Midbrain (tissue), 1 donor: ENCODE measurements around the gene MAPK13.
"Not testable (repeated sequence)": the region's sequence is repeated elsewhere in the genome, so short reads cannot be mapped to it uniquely, and the experiment has no call there.

ENCODE experiments used
- DNase-seq: peaks from one replicate; lab custom pipeline; 2025; lab: John Stamatoyannopoulos, UW

Gene MAPK13

DNA sequence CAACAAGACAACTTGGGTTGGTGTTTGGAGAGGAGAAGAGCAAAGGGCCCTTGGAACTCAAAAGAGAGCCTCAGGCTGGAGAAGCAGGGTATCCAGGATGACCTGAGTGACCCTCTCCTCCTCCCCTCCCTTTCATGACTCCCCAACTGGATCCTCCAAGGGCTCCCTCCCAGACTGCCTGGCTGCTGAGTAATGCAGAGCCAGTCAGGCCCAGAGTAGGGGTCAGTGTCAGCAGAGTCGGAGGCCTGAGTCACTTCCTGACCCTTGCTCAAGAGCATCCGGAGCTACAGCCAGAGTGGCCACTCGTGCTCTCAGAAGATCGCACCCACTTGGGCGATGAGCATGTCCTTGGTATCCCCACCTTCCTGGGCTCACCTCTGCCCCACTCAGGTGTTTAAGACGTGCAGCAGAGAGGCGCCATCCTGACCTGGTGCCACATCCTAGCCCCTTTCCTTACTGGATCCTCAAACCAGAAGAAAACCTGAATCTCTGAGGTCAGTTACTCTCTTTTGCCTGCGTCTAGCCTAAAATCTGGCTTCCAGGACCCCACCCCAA lies 2.8 kb upstream of the MAPK13 start:
- no peak for DNase-seq

- no peak for DNase-seq
Measured at GRCh38 chr6:36128073-36128472, 2.2 kb upstream of the MAPK13 start.

- DNase-seq: no peak
Measured at GRCh38 chr6:36128793-36129192, 1.5 kb upstream of the MAPK13 start.

GRCh38 chr6:36129334-36129733 lies 979 bp upstream of the MAPK13 start:
- DNase-seq: not testable (repeated sequence)

GRCh38 chr6:36130667-36131510 lies 576 bp downstream of the MAPK13 start:
- DNase-seq: no peak

DNA sequence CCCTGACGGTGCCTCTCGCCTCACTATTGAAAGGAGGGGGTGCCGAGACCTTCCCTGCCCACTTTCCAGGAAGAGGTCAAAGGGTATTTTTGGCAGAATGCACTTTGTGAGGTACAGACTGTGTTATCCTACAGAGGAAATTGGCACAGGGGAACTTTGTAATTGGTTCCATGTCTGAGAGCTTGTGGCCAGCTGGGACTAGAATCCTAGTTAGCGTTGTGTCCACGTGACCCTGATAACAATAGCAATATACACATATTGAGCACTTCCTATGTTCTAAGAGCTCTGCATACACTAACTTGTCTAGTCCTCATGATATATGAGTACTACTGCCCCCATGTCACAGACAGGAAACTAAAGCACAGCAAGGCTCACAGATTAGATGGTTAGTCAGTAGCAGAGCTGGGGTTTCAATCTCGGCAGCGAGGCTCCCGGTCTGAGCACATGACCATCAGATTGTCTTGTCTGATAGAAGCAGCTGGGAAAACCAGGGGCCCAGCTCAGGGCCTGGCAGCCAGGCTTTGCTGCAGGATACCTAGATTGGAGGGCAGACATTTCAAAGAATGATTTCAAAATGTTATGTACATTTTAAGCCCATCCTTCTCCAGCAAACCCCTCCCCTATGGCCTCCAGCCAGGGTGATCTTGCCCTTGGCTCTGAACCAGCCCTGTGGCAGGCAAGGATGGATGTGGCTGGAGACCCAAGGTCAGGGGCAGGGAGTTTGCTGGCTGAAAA lies 1.4 kb downstream of the MAPK13 start:
- DNase-seq: no peak

- no peak for DNase-seq
Measured at GRCh38 chr6:36132246-36132895, 2.1 kb downstream of the MAPK13 start.

GRCh38 chr6:36133148-36133547 lies 2.8 kb downstream of the MAPK13 start:
- no peak for DNase-seq

GRCh38 chr6:36133912-36134311 lies 3.6 kb downstream of the MAPK13 start:
- DNase-seq: no peak

DNA sequence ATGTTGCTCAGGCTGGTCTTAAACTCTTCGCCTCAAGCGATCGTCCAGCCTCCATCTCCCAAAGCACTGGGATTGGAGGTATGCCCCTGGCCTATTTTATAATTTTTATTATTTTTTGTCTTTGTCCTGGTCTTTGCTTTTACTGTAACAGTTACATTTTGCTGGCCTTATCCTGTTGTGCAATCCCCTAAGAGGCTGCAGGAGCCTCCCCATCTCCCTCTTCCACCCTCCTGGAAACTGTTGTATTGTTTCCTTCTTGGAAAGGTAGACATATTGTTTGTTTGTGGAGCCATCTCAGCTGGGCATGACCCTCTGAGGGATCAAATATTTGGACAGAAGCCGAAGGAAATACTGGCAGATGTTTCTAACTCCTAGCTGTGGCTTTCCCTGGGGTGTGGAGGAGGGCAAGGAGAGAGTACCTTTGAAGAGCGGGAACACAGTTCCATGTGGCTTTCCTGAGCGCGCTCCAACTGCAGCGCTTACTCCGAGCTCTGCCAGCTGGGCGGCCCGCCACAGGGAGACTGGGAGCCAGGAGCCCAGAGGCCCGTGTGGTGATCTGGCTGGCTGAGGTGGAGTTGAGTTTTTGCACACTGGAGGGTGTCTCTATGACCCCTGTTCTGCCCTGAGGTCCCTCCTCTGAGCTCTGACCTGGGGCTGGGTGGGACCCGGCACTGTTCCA lies 4.9 kb downstream of the MAPK13 start:
- DNase-seq: no peak

GRCh38 chr6:36136034-36136433 lies 5.7 kb downstream of the MAPK13 start:
- DNase-seq: no peak

DNA sequence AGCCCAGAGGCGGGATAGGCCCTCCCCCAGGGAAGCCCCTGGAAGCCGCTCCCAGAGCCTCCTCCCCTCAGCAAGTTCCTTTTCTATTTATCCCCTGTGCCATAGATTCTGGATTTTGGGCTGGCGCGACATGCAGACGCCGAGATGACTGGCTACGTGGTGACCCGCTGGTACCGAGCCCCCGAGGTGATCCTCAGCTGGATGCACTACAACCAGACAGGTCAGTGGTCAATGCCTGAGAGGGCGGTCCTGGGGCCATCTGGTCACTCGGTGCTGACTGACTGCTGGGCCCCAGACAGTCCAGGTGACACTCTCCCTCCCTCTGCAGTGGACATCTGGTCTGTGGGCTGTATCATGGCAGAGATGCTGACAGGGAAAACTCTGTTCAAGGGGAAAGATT lies 6.2 kb downstream of the MAPK13 start:
- no peak for DNase-seq

DNA sequence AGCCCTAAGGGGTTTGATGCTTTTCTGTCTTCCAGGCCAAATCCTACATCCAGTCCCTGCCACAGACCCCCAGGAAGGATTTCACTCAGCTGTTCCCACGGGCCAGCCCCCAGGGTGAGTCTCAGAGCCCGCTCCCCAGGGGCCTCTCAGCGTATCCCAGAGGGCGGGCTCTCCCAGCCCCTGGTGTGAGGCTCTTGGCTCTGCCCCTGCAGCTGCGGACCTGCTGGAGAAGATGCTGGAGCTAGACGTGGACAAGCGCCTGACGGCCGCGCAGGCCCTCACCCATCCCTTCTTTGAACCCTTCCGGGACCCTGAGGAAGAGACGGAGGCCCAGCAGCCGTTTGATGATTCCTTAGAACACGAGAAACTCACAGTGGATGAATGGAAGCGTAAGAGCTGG lies 8.4 kb downstream of the MAPK13 start:
- no peak for DNase-seq

- no peak for DNase-seq
Measured at GRCh38 chr6:36139431-36139830, 9.1 kb downstream of the MAPK13 start.

GRCh38 chr6:36139991-36140710 lies 9.8 kb downstream of the MAPK13 start:
- DNase-seq: no peak

- DNase-seq: no peak
Measured at GRCh38 chr6:36141091-36141490, 10.8 kb downstream of the MAPK13 start.

GRCh38 chr6:36141961-36142360 lies 11.6 kb downstream of the MAPK13 start:
- no peak for DNase-seq

- DNase-seq: no peak
Measured at GRCh38 chr6:36142971-36143838, 12.9 kb downstream of the MAPK13 start.

- DNase-seq: no peak
Measured at GRCh38 chr6:36145495-36145894, 15.2 kb downstream of the MAPK13 start.

- no peak for DNase-seq
Measured at GRCh38 chr6:36147294-36147693, 17.0 kb downstream of the MAPK13 start.
